Lower leg skin (tissue), 3 donors: ENCODE data around the gene DNASE1L1.

Experiments used
- CTCF ChIP-seq, 3 donors: fragments of 450-650 bp; IDR thresholded peaks; one replicate each; pipeline ENCODE4 v1.5.1; 2016; ENCODE audit warnings: antibody characterized with exemption in 3 of 3, mild to moderate bottlenecking in 3 of 3, moderate library complexity in 2 of 3
- POLR2A ChIP-seq, 2 donors: fragments of 450-650 bp; IDR thresholded peaks; one replicate each; pipeline ENCODE4 v1.6.1; 2016 to 2017; ENCODE audit warnings: antibody characterized with exemption in 2 of 2, mild to moderate bottlenecking in 1 of 2, moderate library complexity in 1 of 2

DNA sequence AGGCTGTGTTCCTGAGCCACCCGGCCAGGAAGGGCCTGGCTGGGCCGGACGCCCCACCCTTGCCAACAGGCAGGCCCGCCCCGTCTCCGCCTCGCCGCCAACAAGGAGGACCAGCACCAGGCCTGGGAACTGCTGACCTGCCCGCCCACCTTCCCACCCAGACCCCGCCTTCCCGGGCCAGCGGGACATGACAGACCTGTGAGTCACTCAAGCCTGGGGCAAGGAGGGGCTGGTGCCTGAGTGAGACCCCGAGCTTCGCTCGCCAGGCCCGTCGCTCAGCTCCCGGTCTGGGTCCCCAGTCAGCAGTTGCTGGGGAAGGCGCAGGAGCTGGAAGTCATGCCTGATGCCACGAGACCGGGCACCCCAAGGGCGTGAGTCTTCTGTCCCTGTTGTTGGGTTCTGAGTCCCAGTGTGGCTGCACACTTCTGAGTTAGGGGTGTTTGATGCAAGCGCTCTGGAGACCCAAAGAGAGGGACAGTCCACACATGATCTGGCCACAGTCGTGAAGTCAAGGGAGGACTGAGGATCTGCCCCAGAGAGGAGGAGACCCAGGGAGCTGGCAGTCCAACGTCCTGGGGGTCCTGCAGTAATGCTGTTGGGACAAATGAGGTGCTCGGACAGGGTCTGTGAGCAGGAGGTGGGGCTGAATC is at the start of gene DNASE1L1:
- TF ChIP-seq CTCF (IDR thresholded peaks at IDR 0.05) (no peak), POLR2A (IDR thresholded peaks at IDR 0.05) (no peak)
